ENCODE data around the gene CCDC15.

CCDC15 gene

DNA sequence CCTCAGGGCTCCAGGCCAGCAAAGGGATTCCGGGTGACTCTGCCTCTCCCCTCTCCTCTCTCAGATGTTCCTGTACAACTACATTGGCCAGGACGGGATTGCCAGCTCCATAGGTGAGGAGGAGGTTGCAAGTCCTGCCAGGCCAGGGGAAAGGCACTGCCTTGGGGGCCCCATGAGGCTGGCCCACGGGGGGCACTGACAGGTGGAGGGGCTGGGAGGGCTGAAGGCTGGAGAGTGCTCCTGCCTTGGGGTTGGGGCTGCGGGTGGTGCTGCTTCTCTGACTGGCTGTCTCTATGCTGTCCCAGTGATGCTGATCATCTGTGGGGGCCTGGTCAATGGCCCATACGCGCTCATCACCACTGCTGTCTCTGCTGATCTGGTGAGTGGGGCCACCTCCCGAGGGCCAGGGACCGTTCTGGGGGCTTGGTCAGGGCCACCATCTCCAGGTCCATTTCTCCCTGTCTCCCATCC lies 130.8 kb downstream of the CCDC15 start:
- no peak overlapping the region for H3K9ac ChIP-seq
- no peaks in the 10 kb centered on the region for H3K27me3 ChIP-seq (ENCODE audit: control insufficient read depth, insufficient read depth, low read length)
- no peak overlapping the region for H3K4me2 ChIP-seq (ENCODE audit: low read length)
- no peaks in the 10 kb centered on the region for H3K79me2 ChIP-seq
- TF ChIP-seq, protein P1, sequence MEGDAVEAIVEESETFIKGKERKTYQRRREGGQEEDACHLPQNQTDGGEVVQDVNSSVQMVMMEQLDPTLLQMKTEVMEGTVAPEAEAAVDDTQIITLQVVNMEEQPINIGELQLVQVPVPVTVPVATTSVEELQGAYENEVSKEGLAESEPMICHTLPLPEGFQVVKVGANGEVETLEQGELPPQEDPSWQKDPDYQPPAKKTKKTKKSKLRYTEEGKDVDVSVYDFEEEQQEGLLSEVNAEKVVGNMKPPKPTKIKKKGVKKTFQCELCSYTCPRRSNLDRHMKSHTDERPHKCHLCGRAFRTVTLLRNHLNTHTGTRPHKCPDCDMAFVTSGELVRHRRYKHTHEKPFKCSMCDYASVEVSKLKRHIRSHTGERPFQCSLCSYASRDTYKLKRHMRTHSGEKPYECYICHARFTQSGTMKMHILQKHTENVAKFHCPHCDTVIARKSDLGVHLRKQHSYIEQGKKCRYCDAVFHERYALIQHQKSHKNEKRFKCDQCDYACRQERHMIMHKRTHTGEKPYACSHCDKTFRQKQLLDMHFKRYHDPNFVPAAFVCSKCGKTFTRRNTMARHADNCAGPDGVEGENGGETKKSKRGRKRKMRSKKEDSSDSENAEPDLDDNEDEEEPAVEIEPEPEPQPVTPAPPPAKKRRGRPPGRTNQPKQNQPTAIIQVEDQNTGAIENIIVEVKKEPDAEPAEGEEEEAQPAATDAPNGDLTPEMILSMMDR (IDR thresholded peaks at IDR 0.05), result no peak
- H3K4me3 ChIP-seq (ENCODE audit: low read depth, low read length), result no peak overlapping the region
- no peak overlapping the region for H2AFZ ChIP-seq
- no peaks in the 10 kb centered on the region for H3K4me1 ChIP-seq
- no peaks in the 10 kb centered on the region for H3K36me3 ChIP-seq (ENCODE audit: control insufficient read depth, insufficient read depth, low read length)
- H3K9me3 ChIP-seq (ENCODE audit: control insufficient read depth, low read length), result no peaks in the 10 kb centered on the region
- H3K27ac ChIP-seq, result no peak overlapping the region

DNA sequence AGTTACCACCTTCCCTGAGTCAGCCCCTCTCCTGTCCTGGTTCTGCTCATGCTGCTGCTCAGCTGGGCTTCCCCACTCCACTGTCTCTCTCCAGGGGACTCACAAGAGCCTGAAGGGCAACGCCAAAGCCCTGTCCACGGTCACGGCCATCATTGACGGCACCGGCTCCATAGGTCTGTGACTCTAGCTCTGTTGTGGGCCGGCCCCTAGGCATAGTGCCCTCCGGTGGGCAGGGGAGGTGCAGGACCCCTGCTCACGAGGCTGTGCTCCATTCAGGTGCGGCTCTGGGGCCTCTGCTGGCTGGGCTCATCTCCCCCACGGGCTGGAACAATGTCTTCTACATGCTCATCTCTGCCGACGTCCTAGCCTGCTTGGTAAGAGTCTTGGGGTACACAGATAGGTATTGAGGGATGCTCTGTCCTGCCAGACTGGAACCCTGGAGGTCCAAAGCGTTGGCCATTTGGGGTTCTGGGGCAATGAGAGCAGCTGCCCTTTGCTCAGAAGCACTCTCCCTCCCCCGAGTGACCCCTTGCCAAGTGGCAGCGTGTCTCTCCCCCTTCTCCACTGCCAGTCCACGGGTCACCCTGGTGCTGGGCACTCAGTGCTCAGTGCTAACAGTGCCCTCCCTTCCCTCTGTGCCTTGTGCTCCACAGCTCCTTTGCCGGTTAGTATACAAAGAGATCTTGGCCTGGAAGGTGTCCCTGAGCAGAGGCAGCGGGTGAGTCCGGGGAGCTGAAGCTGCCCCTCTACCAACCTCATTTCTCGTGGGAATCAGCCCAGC lies 131.5 kb downstream of the CCDC15 start:
- H3K27ac ChIP-seq, result no peak overlapping the region
- no peak overlapping the region for H2AFZ ChIP-seq
- TF ChIP-seq, protein P1 (IDR thresholded peaks at IDR 0.05), result no peak

DNA sequence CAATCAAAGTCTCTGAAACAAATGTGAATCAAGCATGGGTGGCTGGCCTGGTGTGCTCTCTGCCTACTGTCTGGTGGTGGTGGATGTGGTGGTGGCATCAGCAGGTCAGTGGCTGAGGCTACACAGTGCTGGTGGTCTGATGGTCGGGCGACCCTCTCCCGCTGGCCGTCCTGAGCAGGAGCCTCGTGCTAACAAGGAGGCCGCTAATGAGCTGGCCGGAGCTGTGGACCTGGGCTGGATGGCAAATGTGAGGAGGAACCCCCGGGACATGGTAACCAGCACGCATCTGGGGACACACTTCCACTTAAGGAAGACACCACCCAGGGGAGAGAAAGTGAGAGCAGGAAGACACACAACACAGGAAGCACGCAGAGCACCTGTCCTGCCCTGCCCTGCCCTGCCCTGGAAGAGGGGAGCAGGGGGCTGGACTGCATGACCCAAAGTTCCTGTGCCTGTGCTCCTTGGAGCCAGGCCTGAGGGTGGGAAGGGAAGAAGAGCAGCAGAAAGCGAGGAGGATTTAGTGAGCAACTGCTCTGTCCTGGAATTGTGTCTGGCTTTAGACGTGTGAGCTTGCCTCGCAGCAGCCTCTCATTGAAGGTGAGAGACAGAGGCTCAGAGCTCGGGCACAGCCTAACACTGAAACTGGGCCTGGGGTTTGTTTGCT lies 132.8 kb downstream of the CCDC15 start:
- Histone ChIP-seq H3K27me3 (ENCODE audit: control insufficient read depth, insufficient read depth, low read length) (no peaks in the 10 kb centered on the region), H3K27ac (no peak overlapping the region), H3K79me2 (no peaks in the 10 kb centered on the region), H3K4me3 (ENCODE audit: low read depth, low read length) (no peak overlapping the region), H2AFZ (no peak overlapping the region), H3K9ac (no peak overlapping the region), H3K36me3 (ENCODE audit: control insufficient read depth, insufficient read depth, low read length) (no peaks in the 10 kb centered on the region), H3K4me2 (ENCODE audit: low read length) (no peak overlapping the region), H3K4me1 (no peaks in the 10 kb centered on the region), H3K9me3 (ENCODE audit: control insufficient read depth, low read length) (no peaks in the 10 kb centered on the region)
- TF ChIP-seq, protein P1 (IDR thresholded peaks at IDR 0.05), result no peak

More for the DNA sequence above, 131.5 kb downstream of the CCDC15 start:
- Histone ChIP-seq H3K9me3 (ENCODE audit: control insufficient read depth, low read length) (no peaks in the 10 kb centered on the region), H3K36me3 (ENCODE audit: control insufficient read depth, insufficient read depth, low read length) (no peaks in the 10 kb centered on the region), H3K9ac (no peak overlapping the region), H3K4me3 (ENCODE audit: low read depth, low read length) (no peak overlapping the region), H3K4me2 (ENCODE audit: low read length) (no peak overlapping the region), H3K79me2 (no peaks in the 10 kb centered on the region), H3K27me3 (ENCODE audit: control insufficient read depth, insufficient read depth, low read length) (no peaks in the 10 kb centered on the region), H3K4me1 (no peaks in the 10 kb centered on the region)

DNA sequence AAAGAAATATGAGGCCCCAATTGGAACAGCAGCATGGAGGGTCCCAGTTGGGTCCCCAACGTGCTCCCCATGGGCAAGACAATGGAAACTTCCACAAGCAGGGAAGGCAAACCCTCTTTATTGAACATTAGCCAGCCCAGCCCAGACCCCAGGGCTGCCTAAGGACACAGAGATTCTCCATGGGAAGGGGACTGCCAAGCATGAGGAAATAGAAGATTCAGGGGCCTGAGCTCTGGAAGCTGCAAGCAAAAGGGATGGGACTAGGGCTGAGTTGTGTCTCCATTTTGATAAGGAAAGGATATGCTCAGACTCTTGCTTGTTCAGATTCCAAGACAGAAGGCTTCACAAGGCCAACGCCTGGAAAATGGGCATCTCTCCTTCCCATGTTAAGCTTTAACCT lies 134.1 kb downstream of the CCDC15 start:
- Histone ChIP-seq H3K36me3 (ENCODE audit: control insufficient read depth, insufficient read depth, low read length) (no peaks in the 10 kb centered on the region), H3K27ac (no peak overlapping the region), H3K4me2 (ENCODE audit: low read length) (no peak overlapping the region)

More for the DNA sequence above, 134.1 kb downstream of the CCDC15 start:
- TF ChIP-seq, protein P1 (IDR thresholded peaks at IDR 0.05), result no peak
- Histone ChIP-seq H3K27me3 (ENCODE audit: control insufficient read depth, insufficient read depth, low read length) (no peaks in the 10 kb centered on the region), H3K4me3 (ENCODE audit: low read depth, low read length) (no peak overlapping the region), H3K9ac (no peak overlapping the region), H3K9me3 (ENCODE audit: control insufficient read depth, low read length) (no peaks in the 10 kb centered on the region), H3K4me1 (no peaks in the 10 kb centered on the region), H2AFZ (no peak overlapping the region), H3K79me2 (no peaks in the 10 kb centered on the region)
